Tongue (tissue), 2 donors: ENCODE results near the gene TAOK2. TPM values are rescaled to one million over a fixed set of nuclear protein-coding genes. Genes with fewer than 3 reads are reported as not detected.
A peak's percentile ranks its signal among the peaks of the same experiment; 100 is the strongest.
"Not testable (repeated sequence)": the region's sequence is repeated elsewhere in the genome, so short reads cannot be mapped to it uniquely, and the experiment has no call there.

Source experiments
- DNase-seq: peaks from one replicate; pipeline ENCODE4 v3.0.0-alpha.2; 2015
- total RNA-seq: library from RNA; depleted of rRNA; stranded (reverse); fragments of >200 nt; gene quantifications from one replicate; pipeline ENCODE4 v1.2.3, GENCODE V29; 2014

TAOK2 gene
- 37.7 TPM for total RNA-seq

DNA sequence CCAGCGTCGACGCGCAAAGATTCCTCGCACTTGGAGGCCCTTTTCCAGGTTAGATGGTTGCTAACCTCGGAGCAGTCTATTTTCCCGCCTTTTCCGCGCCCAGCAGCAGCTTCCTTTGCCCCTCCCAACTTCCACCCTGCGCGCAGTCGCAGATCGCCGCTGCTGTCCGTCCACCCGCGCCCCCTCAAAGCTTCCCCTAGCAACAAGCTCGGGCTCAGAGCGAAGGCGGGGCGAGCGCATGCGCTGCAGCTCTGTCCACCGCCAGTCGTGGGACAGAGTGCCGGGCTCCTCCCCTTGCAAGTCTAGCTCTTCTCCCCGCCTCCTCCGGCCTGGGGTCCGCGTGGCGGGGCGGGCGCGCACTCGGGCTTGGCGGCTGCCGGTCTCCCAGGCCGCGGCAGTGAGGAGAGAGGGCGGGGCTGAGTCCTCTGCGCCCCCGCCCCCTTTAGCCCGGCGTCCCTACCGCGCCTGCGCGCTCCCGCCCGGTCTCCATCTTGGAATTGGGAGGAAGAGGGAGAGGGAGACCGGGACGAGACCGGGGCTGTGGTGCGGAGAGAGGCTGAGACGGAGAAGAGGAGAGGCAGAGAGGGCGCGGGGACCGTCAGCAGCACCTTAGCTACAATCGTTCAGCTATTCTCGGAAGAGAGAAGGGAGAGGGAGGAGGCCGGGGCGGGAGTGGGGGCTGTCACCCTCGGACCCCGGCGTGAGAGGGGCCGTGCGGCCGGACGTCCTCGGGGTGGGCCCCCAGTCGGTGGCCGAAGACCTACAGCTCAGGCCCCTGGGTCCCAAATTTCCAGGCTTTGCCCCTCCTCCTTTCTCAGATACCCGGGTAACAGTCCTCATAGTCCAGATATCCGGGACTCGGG is at the start of gene TAOK2:
Gene TAOK2 (plus strand): TSS at position 485 of the 863 bp plus-strand sequence. CDS start 3,905 bp downstream, outside the sequence.
- DNase-seq = peak; percentile 100

DNA sequence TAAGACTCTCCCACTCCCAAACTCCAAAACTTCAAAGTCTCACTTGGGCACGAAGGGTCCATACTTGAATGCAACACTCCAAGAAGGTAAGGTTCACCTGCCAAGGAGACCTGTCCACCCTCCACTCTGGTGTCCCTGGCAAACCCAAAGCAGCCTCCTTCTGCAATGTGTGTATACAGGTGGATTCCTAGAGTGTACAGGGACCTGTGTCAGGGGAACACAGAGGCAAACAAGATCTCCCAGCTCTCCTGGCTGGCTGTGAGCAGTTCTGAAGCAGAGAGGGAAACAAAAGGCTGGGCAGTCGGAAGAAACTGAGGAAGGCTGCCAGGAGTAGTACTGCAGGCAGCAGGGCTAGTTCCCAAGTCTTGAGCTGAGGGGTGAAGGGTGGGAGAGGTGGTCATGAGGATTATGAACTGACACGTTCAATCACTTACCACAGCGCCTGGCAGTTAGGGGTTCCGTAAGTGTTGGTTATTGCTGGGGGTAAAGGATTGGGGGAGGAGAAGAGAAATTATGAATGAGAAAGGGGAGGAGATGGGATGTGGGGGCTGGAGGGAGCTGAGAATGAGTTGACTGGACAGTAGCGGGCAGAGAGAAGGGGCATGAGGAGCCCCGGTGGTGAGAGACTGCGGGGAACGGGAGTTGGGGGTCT is 48.4 kb upstream of the TAOK2 start:
- no peak for DNase-seq

DNA sequence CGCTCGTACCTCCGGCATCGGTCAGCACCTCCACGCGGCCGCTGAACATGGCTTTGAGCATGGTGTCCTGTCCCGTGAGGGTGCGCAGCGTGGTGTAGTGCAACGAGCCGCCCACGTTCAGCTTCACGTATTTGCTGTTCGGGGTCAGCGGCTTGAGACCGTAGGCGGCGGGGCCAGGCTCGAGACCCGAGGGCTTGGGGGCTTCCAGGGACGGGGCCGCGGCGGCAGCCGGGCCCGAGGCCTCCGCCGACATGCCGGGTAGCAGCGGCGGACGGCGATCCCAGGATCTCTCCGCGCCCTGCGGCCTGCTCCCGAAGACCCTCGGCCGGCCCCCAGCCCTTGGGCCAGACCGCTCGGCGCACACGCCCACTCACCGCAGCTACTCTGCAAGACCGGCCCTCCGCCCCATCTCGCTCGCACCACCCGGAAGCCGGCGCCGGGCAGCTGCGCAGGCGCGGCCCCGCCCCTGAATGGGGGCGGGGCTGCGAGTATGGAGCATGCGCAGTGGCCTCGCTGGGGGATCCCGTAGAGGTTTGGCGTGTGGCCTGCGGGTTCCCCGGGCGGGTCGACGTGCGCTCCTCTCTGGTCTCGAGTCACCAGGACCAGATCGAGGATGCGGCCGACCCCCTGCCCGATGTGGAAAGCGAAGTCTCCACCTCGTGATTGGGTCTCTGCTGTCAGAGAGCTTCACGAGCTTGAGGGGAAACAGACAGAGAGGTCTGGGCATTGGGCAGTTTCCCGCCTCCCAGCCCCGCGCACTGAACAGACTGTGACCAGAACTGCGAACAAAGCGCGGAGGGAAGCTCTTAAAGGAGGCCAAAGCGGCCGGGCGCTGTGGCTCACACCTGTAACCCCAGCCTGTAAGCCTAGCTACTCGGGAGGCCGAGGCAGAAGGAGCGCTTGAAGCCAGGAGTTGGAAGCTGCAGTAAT is 47.6 kb upstream of the TAOK2 start, which contains the start of gene KCTD13:
Gene KCTD13 (minus strand): TSS at position 446 of the 930 bp plus-strand sequence. CDS start 193 bp downstream, at position 253.
- DNase-seq = peak; percentile 94

DNA sequence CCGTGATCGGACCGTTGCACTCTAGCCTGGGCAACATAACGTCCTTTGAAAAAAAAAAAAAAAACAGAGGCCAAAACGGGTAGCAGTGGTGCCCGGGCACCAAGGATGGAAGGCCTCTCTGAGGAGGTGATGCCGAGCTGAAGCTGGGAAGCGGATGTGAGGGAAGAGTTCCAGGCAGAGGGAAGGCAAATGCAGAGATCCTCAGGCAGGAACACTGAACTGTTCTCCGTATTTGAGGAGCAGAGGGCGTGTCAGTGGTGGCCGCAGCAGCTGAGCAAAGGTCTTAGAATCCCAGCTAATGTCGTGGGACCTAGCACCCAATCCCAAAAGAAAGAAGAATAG is 47.0 kb upstream of the TAOK2 start:
- peak; percentile 58 for DNase-seq

DNA sequence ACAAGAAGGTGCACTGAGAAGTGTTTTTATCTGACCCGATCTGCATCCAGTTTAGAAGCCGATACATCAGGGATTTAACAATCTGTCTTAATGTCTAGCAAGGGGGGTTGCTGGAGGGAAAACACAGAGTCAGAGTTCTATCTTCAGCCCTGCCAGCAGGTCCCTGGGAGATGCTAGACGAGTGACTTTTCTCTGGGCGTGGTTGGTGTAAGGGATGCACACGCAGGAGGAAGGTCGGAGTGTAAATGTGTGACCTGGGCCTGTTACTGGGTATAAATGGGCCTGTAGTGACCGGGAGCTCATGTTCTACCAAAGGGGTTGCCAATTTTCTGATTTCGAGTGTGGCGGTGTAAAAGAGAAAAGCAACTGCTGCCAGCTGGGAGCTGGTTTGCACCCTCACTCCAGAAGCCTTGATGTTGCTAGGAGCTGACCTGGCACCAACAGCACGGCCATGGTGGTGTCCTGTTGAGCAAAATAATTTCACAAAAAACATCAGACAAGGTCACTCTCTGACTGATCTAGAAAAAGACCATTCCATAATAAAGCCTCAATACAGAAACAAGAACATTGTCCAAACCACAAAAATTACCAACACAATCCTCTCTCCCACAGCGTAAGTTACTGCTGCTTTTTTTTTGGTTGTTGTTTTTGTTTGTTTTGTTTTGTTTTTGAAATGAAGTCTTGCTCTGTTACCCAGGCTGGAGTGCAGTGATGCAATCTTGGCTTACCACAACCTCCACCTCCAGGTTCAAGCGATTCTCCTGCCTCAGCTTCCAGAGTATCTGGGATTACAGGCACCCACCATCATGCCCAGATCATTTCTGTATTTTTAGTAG is 46.4 kb upstream of the TAOK2 start:
- DNase-seq = no peak

DNA sequence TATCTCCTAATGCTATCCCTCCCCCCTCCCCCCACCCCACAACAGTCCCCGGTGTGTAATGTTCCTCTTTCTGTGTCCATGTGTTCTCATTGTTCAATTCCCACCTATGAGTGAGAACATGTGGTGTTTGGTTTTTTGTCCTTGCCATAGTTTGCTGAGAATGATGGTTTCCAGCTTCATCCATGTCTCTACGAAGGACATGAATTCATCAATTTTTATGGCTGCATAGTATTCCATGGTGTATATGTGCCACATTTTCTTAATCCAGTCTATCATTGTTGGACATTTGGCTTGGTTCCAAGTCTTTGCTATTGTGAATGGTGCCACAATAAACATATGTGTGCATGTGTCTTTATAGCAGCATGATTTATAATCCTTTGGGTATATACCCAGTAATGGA is 41.9 kb upstream of the TAOK2 start:
- DNase-seq = not testable (repeated sequence)

DNA sequence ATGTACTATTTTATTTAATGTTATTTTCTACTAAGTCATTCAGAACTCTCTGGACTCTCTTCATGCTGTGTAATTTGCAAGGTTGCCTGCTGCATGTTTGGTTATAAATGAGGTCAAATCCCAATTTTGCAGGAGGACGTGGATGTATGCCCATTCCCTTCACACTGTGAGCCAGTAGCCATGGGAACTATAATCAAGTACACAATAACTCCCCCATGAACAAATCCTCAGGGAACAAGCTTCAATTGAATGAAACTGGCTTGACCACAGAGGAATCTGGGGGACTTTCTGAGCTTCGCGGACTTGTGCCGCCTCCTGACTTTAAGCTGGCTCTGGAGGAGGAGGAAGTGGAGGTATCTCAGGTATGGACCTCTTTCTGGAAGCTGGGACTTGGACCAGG is 33.0 kb upstream of the TAOK2 start:
- no peak for DNase-seq

DNA sequence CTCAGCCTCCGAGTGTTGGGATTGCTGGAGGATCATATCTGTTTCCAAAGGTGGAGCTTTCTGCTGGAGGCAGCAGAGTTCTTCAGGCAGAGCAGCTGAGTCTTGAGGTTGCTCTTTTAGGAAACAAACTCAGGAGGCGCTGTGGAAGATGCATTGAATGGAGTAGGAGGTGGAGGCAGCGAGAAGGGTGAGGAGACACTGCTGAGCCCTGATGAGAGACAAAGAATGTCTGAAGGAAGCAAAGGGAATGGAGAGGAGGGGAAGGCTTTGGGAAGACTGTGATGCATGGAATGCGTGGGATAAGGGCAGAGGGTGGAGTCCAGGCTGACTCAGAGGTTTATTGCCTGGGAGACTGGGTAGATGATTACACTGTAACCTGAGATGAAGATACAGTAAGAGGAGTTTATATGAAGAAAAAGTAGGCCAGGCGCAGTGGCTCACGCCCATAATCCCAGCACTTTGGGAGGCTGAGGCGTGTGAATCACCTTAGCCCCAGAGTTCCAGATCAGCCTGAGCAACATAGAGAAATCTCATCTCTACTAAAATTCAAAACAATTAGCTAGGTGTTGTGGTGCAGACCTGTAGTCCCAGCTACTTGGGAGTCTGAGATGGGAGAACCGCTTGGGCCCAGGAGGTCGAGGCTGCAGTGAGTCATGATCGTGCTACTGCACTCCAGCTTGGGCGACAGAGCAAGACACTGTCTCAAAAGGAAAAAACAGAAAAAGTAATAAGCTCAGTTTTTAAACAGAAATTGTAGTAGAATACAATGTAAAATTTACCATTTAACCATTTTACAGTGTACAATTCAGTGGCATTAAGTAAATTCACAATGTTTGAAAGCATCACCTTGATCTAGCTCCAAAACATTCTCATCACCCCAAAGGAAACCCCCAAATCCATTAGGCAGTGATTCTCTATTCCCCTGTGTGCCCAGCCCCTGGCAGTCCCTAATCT is 29.5 kb upstream of the TAOK2 start:
- peak; percentile 70 for DNase-seq

DNA sequence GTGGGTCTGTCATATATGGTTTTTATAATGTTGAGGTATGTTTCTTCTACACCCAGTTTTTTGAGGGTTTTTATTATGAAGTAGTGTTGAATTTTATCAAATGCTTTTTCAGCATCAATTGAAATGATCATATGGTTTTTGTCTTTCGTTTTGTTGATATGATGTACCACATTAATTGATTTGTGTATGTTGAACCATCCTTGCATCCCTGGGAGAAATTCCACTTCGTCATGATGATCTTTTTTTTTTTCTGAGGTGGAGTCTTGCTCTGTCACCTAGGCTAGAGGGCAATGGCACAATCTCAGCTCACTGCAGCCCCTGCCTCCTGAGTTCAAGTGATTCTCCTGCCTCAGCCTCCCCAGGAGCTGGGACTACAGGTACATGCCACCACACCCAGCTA is 25.8 kb upstream of the TAOK2 start:
- no peak for DNase-seq

DNA sequence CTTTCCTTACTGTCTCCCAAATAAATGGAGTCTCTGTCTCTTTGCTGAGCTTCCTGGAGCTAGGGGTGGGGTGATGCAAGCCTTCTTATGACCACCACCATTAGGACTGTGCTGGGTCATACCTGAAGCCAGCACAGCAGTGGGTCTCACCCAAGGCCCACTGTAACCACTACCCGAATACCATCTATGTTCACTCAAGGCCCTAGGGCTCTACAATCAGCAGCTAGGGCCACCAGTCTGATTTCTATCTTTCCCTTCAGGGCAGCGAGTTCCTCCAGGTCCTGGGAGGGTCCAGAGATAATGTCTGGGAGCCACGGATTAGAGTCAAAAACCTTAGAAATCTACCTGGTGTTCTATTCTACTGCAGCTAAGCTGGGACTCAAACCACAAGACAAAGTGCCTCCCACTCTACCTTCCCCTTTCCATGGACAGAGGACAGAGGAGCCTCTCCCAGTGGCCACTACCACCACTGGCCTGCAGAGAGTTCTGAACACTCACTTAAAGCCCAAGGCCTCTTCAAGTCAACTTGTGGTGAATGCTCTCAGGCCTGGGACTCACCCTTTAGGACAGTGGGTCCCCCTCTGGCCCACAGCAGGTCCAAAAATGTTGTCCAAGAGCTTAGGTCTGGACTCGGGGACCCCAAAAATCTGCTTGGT is 22.7 kb upstream of the TAOK2 start:
- no peak for DNase-seq

DNA sequence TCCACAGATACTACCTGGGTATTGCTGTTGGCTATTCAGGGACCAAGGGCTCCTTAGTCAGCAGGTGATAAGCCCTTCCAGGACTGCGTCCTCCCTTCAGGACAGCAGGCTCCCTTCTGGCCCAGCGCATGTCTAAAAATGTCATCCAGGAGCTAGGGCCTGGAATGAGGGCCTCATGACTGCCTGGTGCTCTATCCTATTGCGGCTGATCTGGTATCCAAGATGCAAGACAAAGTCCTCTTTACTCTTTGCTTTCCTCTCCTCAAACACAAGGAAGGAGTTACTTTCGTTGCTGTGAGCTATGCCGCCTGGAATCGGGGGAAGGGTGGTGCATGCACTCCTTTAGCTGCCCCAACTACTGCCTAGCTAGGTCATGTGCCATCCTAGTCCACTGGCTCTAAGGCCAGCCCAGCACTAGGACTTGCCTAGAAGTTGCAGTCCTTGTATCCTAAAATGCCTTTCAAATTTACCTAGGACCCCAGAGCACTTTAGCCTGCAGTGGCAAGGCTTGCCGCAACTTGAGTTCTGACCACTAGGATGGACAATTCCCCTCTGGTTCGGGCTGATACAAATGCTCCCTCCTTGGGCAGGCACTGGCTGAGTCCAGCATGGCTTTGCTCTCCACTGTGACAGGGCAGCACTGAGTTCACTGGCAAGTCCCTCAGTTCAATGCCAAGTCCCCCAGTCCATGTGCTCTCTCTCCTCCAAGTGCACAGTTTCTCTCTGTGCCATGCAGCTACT is 21.9 kb upstream of the TAOK2 start:
- DNase-seq = no peak

DNA sequence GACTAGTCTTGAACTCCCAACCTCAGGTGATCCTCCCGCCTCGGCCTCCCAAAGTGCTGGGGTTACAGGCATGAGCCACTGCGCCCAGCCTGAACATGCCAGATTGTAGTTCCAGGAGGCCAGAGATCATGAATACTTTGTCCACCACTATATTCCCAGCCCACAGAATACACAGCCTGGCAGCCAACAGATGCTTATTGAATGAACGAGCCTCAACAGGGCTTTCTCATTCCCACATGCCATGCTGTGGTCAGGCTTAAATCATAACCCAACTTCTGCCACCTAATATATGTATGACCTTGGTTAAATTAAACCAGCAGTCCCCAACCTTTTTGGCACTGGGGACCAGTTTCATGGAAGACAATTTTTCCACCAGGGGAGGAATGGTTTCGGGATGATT is 14.9 kb upstream of the TAOK2 start:
- DNase-seq = no peak

DNA sequence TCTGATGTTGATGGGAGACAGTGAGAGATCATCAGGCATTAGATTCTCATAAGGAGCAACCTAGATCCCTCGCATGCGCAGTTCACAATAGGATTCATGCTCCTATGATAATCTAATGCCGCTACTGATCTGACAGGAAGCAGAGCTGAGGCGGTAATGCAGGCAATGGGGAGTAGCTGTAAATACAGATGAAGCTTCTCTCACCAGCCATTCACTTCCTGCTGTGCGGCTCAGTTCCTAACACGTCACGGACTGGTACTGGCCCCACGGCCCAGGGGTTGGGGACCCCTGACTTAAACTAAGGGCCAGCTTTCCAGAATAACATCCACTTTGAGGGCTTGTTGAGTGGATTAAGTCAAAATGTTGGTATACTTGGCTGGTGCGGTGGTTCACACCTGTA is 14.4 kb upstream of the TAOK2 start:
- DNase-seq = no peak

DNA sequence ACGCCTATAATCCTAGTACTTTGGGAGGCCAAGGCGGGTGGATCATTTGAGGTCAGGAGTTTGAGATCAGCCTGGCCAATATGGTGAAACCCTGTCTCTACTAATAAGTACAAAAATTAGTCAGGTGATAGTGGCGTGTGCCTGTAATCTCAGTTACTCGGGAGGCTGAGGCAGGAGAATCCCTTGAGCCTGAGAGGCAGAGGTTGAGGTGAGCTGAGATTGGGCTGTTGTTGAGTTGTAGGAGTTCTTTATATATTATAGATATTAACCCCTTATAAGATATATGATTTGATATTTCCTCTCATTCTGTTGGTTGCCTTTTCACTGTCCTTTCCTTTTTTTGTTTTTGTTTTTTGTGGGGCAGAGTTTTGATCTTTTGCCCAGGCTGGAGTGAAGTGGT is 13.8 kb upstream of the TAOK2 start:
- not testable (repeated sequence) for DNase-seq

DNA sequence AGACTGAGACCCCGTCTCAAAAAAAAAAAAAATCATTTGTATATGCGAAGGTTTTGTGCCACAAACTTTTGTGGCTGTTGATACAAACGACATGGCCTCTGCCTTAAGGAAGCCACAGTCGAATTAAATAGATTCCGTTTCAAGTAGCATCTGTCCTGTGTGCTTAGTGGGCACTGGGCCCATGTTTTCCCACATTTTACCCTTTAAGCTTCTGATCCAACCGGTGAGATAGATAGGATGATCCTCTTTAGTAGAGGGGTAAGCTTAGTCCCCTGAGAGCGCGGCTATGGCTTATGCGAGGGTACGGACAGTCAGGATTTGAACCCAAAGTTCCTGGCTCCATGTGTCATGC is 12.6 kb upstream of the TAOK2 start:
- DNase-seq = no peak

DNA sequence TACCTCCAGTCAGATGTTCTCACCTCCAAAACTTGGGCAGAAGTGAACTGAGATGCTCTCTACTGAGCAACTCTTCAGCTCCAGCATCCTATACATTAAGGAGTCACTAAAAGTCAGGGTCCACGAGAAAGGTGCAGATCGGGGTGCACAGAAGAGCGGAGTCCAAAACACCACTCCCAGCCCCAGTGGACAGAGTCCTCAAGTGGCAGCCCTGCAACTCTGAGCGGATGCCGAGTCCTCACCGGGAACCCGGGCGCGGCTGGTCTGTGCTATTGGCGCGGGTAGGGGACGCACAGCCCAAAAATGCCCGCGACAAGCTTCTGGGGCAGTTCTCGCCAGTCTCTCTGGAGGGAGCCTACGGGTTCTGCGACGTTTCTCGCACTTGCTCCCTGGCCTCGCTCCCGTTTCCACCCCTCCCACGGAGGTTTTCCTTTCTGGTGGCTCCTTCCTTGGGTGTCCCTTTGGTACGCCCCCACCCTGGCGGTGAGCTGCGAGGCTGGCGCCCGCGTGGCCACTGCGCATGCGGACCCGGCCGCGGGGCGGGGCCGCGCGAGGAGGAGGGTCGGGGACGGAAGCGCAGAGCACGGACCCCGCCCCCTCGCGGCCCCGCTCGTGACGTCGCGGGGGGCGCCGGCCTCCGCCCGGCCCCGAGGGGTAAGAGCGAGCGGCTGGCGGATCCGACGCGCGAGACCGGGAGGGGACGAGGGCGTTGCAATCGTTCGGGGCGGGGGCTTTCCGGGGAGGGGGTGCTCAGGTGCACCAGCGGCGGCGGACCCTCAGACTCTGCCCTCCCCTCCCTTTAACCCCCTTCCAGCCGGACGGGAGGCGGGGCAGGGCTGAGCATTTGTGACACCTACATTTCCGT is 12.0 kb upstream of the TAOK2 start, which contains the start of gene TMEM219:
Gene TMEM219 (plus strand): TSS at position 601 of the 865 bp plus-strand sequence. CDS start 1,065 bp downstream, outside the sequence.
- peak; percentile 95 for DNase-seq

DNA sequence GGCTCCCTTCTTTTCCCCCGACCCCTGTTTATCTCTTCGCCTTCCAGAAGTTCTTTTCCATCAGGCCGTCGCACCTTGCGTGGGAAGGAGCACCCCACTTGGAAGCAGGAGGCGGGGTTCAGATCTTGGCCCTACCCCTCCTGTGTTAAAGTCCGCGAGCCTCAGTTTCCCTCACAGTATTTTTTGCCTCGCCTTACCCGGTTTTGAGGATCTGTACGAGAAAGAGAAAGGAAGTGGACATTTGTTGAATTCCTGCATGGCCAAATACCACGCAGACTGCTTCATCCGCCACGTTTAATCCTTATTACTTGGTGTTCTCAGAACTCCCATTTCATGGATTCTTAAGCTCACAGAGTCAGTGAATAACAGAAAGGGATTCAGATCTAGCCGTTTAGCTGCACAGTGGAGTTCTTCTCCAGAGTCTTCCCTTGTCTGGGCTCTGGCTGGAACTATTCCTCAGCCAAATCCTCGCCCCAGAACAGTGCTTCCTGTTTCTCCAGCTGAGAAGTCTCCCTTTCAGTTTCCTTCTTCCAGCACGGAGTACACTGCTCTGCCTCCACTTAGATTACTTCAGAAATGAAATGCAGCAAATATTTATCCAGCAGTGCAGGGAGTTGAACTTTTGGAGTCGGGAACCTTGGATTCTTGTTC is 11.2 kb upstream of the TAOK2 start:
- peak; percentile 33 for DNase-seq
